ENCODE measurements around the gene LY6G5B. TPM values are rescaled to one million over a fixed set of nuclear protein-coding genes. Genes with fewer than 3 reads are reported as not detected.

LY6G5B gene
- total RNA-seq, 1 donor, result 3.9 TPM

DNA sequence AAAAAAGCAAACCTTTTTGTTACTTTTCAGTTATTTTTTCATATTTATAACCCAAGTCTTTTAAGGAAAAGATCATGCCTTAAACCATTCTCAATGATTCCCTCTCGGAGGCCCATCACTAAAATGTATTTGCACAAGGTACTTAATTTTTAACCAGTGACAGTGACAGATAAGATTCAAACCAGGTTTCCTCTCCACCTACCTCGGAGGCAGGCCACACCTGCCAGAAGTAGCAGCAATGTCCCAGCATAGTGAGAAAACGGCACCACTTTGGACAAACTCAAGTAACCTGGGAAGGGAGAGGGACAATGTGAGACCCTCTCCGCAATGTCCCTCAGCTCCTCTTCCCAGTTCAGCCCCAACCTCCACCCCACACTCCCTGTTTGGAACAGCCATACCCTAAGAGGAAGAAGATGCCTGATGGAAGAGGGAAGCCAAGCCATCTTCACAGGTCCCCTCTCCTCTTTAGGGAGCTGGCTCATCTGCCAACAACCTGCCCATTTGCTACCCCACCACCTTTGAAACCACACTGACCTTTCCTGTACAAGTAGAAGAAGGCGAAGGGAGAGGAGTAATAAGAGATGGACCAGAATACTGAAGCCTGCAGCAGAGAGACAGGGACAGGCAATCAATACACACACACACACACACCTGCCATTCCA is 31.1 kb downstream of the LY6G5B start:
- no peak for DNase-seq (ENCODE audit: low read depth)
- no peak overlapping the region for H3K4me3 ChIP-seq (ENCODE audit: low read depth, low read length)
- TF ChIP-seq, protein P1, sequence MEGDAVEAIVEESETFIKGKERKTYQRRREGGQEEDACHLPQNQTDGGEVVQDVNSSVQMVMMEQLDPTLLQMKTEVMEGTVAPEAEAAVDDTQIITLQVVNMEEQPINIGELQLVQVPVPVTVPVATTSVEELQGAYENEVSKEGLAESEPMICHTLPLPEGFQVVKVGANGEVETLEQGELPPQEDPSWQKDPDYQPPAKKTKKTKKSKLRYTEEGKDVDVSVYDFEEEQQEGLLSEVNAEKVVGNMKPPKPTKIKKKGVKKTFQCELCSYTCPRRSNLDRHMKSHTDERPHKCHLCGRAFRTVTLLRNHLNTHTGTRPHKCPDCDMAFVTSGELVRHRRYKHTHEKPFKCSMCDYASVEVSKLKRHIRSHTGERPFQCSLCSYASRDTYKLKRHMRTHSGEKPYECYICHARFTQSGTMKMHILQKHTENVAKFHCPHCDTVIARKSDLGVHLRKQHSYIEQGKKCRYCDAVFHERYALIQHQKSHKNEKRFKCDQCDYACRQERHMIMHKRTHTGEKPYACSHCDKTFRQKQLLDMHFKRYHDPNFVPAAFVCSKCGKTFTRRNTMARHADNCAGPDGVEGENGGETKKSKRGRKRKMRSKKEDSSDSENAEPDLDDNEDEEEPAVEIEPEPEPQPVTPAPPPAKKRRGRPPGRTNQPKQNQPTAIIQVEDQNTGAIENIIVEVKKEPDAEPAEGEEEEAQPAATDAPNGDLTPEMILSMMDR (IDR thresholded peaks at IDR 0.05; ENCODE audit: insufficient read depth, low read depth, low read length), result no peak

DNA sequence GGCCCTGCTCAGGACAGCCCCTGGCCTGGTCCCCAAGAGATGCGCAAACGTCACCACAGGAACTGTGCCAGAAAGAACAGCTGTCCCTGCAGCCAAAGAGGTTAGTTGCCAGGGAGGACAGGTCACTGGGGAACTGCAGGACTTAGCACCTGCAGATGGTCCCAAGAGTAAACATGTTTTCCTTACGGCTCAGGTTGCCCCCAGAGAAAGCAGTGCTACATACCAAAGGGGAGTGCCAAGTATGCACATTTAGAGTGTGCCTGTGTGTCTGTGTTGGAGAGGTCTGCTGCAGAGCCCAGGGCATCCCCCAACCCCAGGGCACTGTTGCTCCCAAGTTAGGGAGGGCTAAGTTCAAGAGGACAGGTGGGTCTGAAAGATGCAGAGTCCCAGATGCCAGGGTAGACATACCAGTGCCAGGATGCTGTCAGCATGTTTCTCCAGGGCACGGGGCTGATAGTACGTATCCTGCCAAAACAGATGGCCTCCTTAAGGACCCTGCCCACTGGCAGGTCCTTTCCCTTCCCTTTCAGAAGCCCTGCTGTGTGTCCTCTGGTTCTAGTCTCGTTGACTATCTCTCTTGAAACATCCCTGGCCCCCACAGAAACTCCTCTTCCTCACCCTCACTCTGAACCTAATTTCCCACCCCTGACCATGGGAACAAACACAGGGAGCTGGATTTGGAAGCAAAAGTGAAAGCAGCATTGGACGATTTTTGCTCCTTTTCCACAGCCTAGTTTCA is 32.1 kb downstream of the LY6G5B start:
- TF ChIP-seq, protein P1 (IDR thresholded peaks at IDR 0.05; ENCODE audit: insufficient read depth, low read depth, low read length), result no peak
- DNase-seq (ENCODE audit: low read depth), result peak; percentile 68
- peak overlapping the region; percentile 99 for H3K4me3 ChIP-seq (ENCODE audit: low read depth, low read length)

GRCh38 chr6:31702405-31702818 is 32.6 kb downstream of the LY6G5B start:
- peak; percentile 34 for DNase-seq (ENCODE audit: low read depth)
- TF ChIP-seq, protein P1 (IDR thresholded peaks at IDR 0.05; ENCODE audit: insufficient read depth, low read depth, low read length), result no peak
- peak overlapping the region; percentile 99 for H3K4me3 ChIP-seq (ENCODE audit: low read depth, low read length)

- peak; percentile 99 for DNase-seq (ENCODE audit: low read depth)
- H3K4me3 ChIP-seq (ENCODE audit: low read depth, low read length), result peak within 1 kb of the TSS; percentile 99
- TF ChIP-seq, protein P1 (IDR thresholded peaks at IDR 0.05; ENCODE audit: insufficient read depth, low read depth, low read length), result no peak
These were observed 33.3 kb downstream of the LY6G5B start, which contains the start of gene ABHD16A for GRCh38 chr6:31702819-31703716. Gene ABHD16A (minus strand): TSS chr6:31703324. CDS start chr6:31703281, 43 bp downstream.

- no peak overlapping the region for H3K4me3 ChIP-seq (ENCODE audit: low read depth, low read length)
- TF ChIP-seq, protein P1 (IDR thresholded peaks at IDR 0.05; ENCODE audit: insufficient read depth, low read depth, low read length), result no peak
- no peak for DNase-seq (ENCODE audit: low read depth)
These were observed 36.2 kb downstream of the LY6G5B start for GRCh38 chr6:31705931-31706330.

GRCh38 chr6:31706599-31706998 is 36.8 kb downstream of the LY6G5B start, which contains the start of gene LY6G6F:
Gene LY6G6F (plus strand): TSS chr6:31706866. CDS start chr6:31706907, 41 bp downstream.
- H3K4me3 ChIP-seq (ENCODE audit: low read depth, low read length), result no peak within 1 kb of the TSS
- DNase-seq (ENCODE audit: low read depth), result no peak
- TF ChIP-seq, protein P1 (IDR thresholded peaks at IDR 0.05; ENCODE audit: insufficient read depth, low read depth, low read length), result no peak

Data from fibroblast of villous mesenchyme (primary cell).